Activated CD8-positive, alpha-beta memory T cell treated with anti-CD3 and anti-CD28 coated beads, Interleukin-2, amount 50 U/mL, for 1 hour (primary cell): ENCODE data around the gene COG8.

ENCODE experiments used
- DNase-seq: peaks from one replicate; pipeline ENCODE4 v3.0.0-alpha.2; 2020; ENCODE audit errors: extremely low read depth

Gene COG8

GRCh38 chr16:69345923-69346322, 6.6 kb upstream of the COG8 start:
- DNase-seq, result no peak

- DNase-seq, result no peak
These were observed 4.8 kb upstream of the COG8 start for GRCh38 chr16:69344171-69344570.

GRCh38 chr16:69340095-69340644, 806 bp upstream of the COG8 start:
- DNase-seq, result no peak

- no peak for DNase-seq
These were observed 641 bp downstream of the COG8 start for GRCh38 chr16:69338557-69339288.

- DNase-seq, result no peak
These were observed 4.7 kb downstream of the COG8 start for GRCh38 chr16:69334696-69335095.

GRCh38 chr16:69330286-69331109, 8.9 kb downstream of the COG8 start, which contains the start of gene PDF:
Gene PDF, minus strand, starts transcription at chr16:69330588. Its CDS starts 18 bp downstream, at chr16:69330570.
- peak; percentile 45 for DNase-seq

- no peak for DNase-seq
These were observed 9.7 kb downstream of the COG8 start for GRCh38 chr16:69329369-69330285.

- DNase-seq, result no peak
These were observed 10.5 kb downstream of the COG8 start for GRCh38 chr16:69328854-69329316.

GRCh38 chr16:69327585-69328310, 11.6 kb downstream of the COG8 start:
- no peak for DNase-seq

- no peak for DNase-seq
These were observed 13.0 kb downstream of the COG8 start for GRCh38 chr16:69326172-69326873.

- DNase-seq, result no peak
These were observed 13.6 kb downstream of the COG8 start for GRCh38 chr16:69325784-69326171.

GRCh38 chr16:69324585-69325253, 14.6 kb downstream of the COG8 start:
- no peak for DNase-seq

GRCh38 chr16:69324013-69324531, 15.3 kb downstream of the COG8 start:
- no peak for DNase-seq

- DNase-seq, result no peak
These were observed 15.9 kb downstream of the COG8 start for GRCh38 chr16:69323415-69323814.

- no peak for DNase-seq
These were observed 17.0 kb downstream of the COG8 start for GRCh38 chr16:69322343-69322742.

GRCh38 chr16:69321080-69321479, 18.3 kb downstream of the COG8 start:
- DNase-seq, result no peak

- no peak for DNase-seq
These were observed 18.7 kb downstream of the COG8 start for GRCh38 chr16:69320740-69321073.

- no peak for DNase-seq
These were observed 19.3 kb downstream of the COG8 start for GRCh38 chr16:69319826-69320739.
